NOMO-1 (cell line): ENCODE results near the gene USP33.
A peak's percentile ranks its signal among the peaks of the same experiment; 100 is the strongest.
"Not testable (repeated sequence)": the region's sequence is repeated elsewhere in the genome, so short reads cannot be mapped to it uniquely, and the experiment has no call there.

ENCODE experiments used
- DNase-seq, 2 experiments: peaks; one replicate each; lab custom pipeline; 2025; ENCODE audit not compliant: unreplicated experiment in 2 of 2; lab: John Stamatoyannopoulos, UW

The USP33 gene

GRCh38 chr1:77741316-77741715, 18.3 kb downstream of the USP33 start:
- no peak for DNase-seq

- peak in 1 of 2 experiments; percentile 46 for DNase-seq
These were observed 20.4 kb downstream of the USP33 start for GRCh38 chr1:77739235-77739634.

GRCh38 chr1:77732090-77732489, 27.6 kb downstream of the USP33 start:
- no peak for DNase-seq

GRCh38 chr1:77725706-77726105, 33.9 kb downstream of the USP33 start:
- no peak for DNase-seq

GRCh38 chr1:77718181-77718580, 41.5 kb downstream of the USP33 start:
- DNase-seq, result no peak

- DNase-seq, result no peak
These were observed 43.6 kb downstream of the USP33 start for GRCh38 chr1:77716065-77716464.

GRCh38 chr1:77709727-77710126, 49.9 kb downstream of the USP33 start:
- no peak for DNase-seq

- DNase-seq, result no peak
These were observed 53.3 kb downstream of the USP33 start for GRCh38 chr1:77706321-77706720.

GRCh38 chr1:77704736-77705135, 54.9 kb downstream of the USP33 start:
- DNase-seq, result no peak

GRCh38 chr1:77699673-77700072, 60.0 kb downstream of the USP33 start:
- DNase-seq, result not testable (repeated sequence)

- no peak for DNase-seq
These were observed 62.2 kb downstream of the USP33 start for GRCh38 chr1:77697441-77697840.

- DNase-seq, result no peak
These were observed 70.7 kb downstream of the USP33 start for GRCh38 chr1:77688939-77689338.

- no peak for DNase-seq
These were observed 72.1 kb downstream of the USP33 start for GRCh38 chr1:77687519-77687906.

GRCh38 chr1:77686796-77687518, 72.7 kb downstream of the USP33 start:
- DNase-seq, result no peak

- DNase-seq, result peak; percentile 89 to 94
These were observed 76.2 kb downstream of the USP33 start for GRCh38 chr1:77683160-77684148.

- DNase-seq, result peak; percentile 67 to 88
These were observed 77.0 kb downstream of the USP33 start, which contains the start of gene ZZZ3 for GRCh38 chr1:77682460-77683159. Gene ZZZ3, minus strand, starts transcription at chr1:77682658. Its CDS starts 49,304 bp downstream, at chr1:77633354.

GRCh38 chr1:77680173-77680572, 79.5 kb downstream of the USP33 start:
- DNase-seq, result peak in 1 of 2 experiments; percentile 10

- no peak for DNase-seq
These were observed 80.7 kb downstream of the USP33 start for GRCh38 chr1:77678660-77679610.

GRCh38 chr1:77674807-77675206, 84.8 kb downstream of the USP33 start:
- not testable (repeated sequence) for DNase-seq
